ENCODE measurements around the gene CAPN13. TPM values are rescaled to one million over a fixed set of nuclear protein-coding genes. Genes with fewer than 3 reads are reported as not detected.

Gene CAPN13
- total and polyA plus RNA-seq, 2 of the 4 experiments (the other 2 are of a cell fraction): not detected

GRCh38 chr2:30708491-30709290 lies 98.6 kb downstream of the CAPN13 start:
- no peak overlapping the region for H3K4me2 ChIP-seq (ENCODE audit: low read depth, low read length)
- dilution Hi-C loops (cut with HindIII; ENCODE audit: low sequenced_read_pairs, unreplicated experiment): no loop called here
- H3K27ac ChIP-seq (ENCODE audit: insufficient read depth, low read length): peak overlapping the region; percentile 10; the same call in 1 of the 2 replicates
- H2BK15ac ChIP-seq (ENCODE audit: low read depth, low read length): peak overlapping the region; percentile 34; the same call in 1 of the 3 replicates
- H3K9me3 ChIP-seq (ENCODE audit: control insufficient read depth, insufficient read depth, low read length): no peaks in the 10 kb centered on the region
- H2AK5ac ChIP-seq (ENCODE audit: low read depth, low read length): peak overlapping the region; percentile 36
- peak; percentile 47 for DNase-seq
- peak overlapping the region; percentile 0; the same call in 1 of the 2 replicates for H4K5ac ChIP-seq (ENCODE audit: low read depth, low read length)
- ATAC-seq (ENCODE audit: low read depth): peak; percentile 13; the same call in 1 of the 2 replicates
- H3K36me3 ChIP-seq (ENCODE audit: control insufficient read depth, insufficient read depth, low read length): no peaks in the 10 kb centered on the region
- H2BK120ac ChIP-seq (ENCODE audit: low read depth, low read length): peak overlapping the region; percentile 76
- peak overlapping the region; percentile 65 for H4K91ac ChIP-seq (ENCODE audit: insufficient read depth, low read depth, low read length)
- H3K56ac ChIP-seq (ENCODE audit: extremely low read depth, insufficient read depth, low read length): no peak overlapping the region
- peak overlapping the region; percentile 87 for H2BK20ac ChIP-seq (ENCODE audit: low read depth, low read length)
- intact Hi-C loops (cut with micrococcal nuclease): loop anchor here (10.0 kb wide), 3 partner anchors 194 to 474 kb away; partner anchors contain the start of gene LBH
- WGBS, 2 experiments (ENCODE audit: extremely low coverage in 2 of 2, insufficient read length in 1 of 2): 67% methylated on average over 3 of the region's 10 CpGs; no CpG with 5 or more reads in 1 of the 2 experiments
- no peak overlapping the region for H3K23ac ChIP-seq (ENCODE audit: low read depth, low read length)
- no peak overlapping the region for H2AK9ac ChIP-seq (replicated peaks; ENCODE audit: low read depth, low read length, poor library complexity)
- H3K9me1 ChIP-seq (ENCODE audit: insufficient read depth, low read length): peaks cover 6% of the 10 kb centered on the region; the same call in 1 of the 2 replicates
- H3K18ac ChIP-seq (ENCODE audit: low read depth, low read length): no peak overlapping the region
- peak overlapping the region; percentile 7 to 56; a peak in 2 of 4 replicates for H4K8ac ChIP-seq (ENCODE audit: low read depth in 2 of 2, low read length in 2 of 2)
- peaks cover 3% of the 10 kb centered on the region for H3K4me1 ChIP-seq (ENCODE audit: control insufficient read depth, insufficient read depth, low read length)
- in situ Hi-C loops (cut with MboI; ENCODE audit: low sequenced_read_pairs): loop anchor here (5.0 kb wide), 2 partner anchors 496 to 541 kb away; no protein-coding TSS in a partner anchor
- H2BK5ac ChIP-seq (ENCODE audit: low read depth, low read length, poor library complexity, severe bottlenecking): no peak overlapping the region
- ChIA-PET POLR2A (ENCODE audit: unreplicated experiment) (no interaction called here), CTCF (interaction anchor here (2.2 to 8.2 kb wide), 2 partner anchors 501 to 544 kb away, joined by 7 to 99 read pairs; no protein-coding TSS in a partner anchor)
- H3K9ac ChIP-seq (ENCODE audit: low read depth, low read length): no peak overlapping the region
- no peaks in the 10 kb centered on the region for H4K20me1 ChIP-seq (ENCODE audit: insufficient read depth, low read length)
- TF ChIP-seq FOS (IDR thresholded peaks at IDR 0.05; ENCODE audit: low read depth, low read length): no peak
- TF ChIP-seq, protein P1, sequence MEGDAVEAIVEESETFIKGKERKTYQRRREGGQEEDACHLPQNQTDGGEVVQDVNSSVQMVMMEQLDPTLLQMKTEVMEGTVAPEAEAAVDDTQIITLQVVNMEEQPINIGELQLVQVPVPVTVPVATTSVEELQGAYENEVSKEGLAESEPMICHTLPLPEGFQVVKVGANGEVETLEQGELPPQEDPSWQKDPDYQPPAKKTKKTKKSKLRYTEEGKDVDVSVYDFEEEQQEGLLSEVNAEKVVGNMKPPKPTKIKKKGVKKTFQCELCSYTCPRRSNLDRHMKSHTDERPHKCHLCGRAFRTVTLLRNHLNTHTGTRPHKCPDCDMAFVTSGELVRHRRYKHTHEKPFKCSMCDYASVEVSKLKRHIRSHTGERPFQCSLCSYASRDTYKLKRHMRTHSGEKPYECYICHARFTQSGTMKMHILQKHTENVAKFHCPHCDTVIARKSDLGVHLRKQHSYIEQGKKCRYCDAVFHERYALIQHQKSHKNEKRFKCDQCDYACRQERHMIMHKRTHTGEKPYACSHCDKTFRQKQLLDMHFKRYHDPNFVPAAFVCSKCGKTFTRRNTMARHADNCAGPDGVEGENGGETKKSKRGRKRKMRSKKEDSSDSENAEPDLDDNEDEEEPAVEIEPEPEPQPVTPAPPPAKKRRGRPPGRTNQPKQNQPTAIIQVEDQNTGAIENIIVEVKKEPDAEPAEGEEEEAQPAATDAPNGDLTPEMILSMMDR (conservative IDR thresholded peaks at IDR 0.05; ENCODE audit: low read depth, low read length): peak; percentile 38
- peak overlapping the region; percentile 35 for H2AFZ ChIP-seq (replicated peaks; ENCODE audit: low read length, poor library complexity)
- H3K4ac ChIP-seq (ENCODE audit: low read depth, low read length): peak overlapping the region; percentile 69
- no TSS peak for BruUV-seq (replicated peaks)
- no peak overlapping the region for H3K4me3 ChIP-seq (ENCODE audit: insufficient read depth, low read depth, low read length)
- H3K79me1 ChIP-seq (ENCODE audit: low read depth in 1 of 2, low read length in 2 of 2): 0 out of 4 replicates have a peak, but pooled peaks cover 0 to 3% of the 10 kb centered on the region in 2 experiments
- H3K14ac ChIP-seq (replicated peaks; ENCODE audit: low read depth, low read length): peak overlapping the region; percentile 62
- H3K27me3 ChIP-seq (ENCODE audit: control insufficient read depth, insufficient read depth, low read length): no peaks in the 10 kb centered on the region
